Activated CD8-positive, alpha-beta memory T cell treated with anti-CD3 and anti-CD28 coated beads, Interleukin-2, amount 50 U/mL, for 48 hours (primary cell): Measurements from ENCODE around the gene TNFRSF19.
A peak's percentile ranks its signal among the peaks of the same experiment; 100 is the strongest.
"Not testable (repeated sequence)": the region's sequence is repeated elsewhere in the genome, so short reads cannot be mapped to it uniquely, and the experiment has no call there.

Experiments used
- DNase-seq: peaks from one replicate; pipeline ENCODE4 v3.0.0-alpha.2; 2020

TNFRSF19 gene

GRCh38 chr13:23570921-23571315 lies 706 bp downstream of the TNFRSF19 start:
- DNase-seq = no peak

GRCh38 chr13:23571431-23571830 lies 1.2 kb downstream of the TNFRSF19 start:
- no peak for DNase-seq

- DNase-seq = no peak
Measured at GRCh38 chr13:23572836-23573235, 2.6 kb downstream of the TNFRSF19 start.

GRCh38 chr13:23574421-23575145 lies 4.4 kb downstream of the TNFRSF19 start:
- no peak for DNase-seq

GRCh38 chr13:23575632-23576031 lies 5.4 kb downstream of the TNFRSF19 start:
- no peak for DNase-seq

GRCh38 chr13:23578411-23579071 lies 8.3 kb downstream of the TNFRSF19 start:
- DNase-seq = peak; percentile 86

- peak; percentile 98 for DNase-seq
Measured at GRCh38 chr13:23579072-23579895, 9.1 kb downstream of the TNFRSF19 start.

- DNase-seq = no peak
Measured at GRCh38 chr13:23579896-23580683, 9.9 kb downstream of the TNFRSF19 start.

- DNase-seq = no peak
Measured at GRCh38 chr13:23580684-23581060, 10.5 kb downstream of the TNFRSF19 start.

GRCh38 chr13:23583491-23583890 lies 13.3 kb downstream of the TNFRSF19 start:
- DNase-seq = no peak

GRCh38 chr13:23584275-23584674 lies 14.1 kb downstream of the TNFRSF19 start:
- no peak for DNase-seq

GRCh38 chr13:23586336-23586735 lies 16.1 kb downstream of the TNFRSF19 start:
- no peak for DNase-seq

- no peak for DNase-seq
Measured at GRCh38 chr13:23588666-23589065, 18.5 kb downstream of the TNFRSF19 start.

GRCh38 chr13:23592596-23592995 lies 22.4 kb downstream of the TNFRSF19 start:
- DNase-seq = no peak

GRCh38 chr13:23593148-23593547 lies 22.9 kb downstream of the TNFRSF19 start:
- no peak for DNase-seq

GRCh38 chr13:23594290-23594689 lies 24.1 kb downstream of the TNFRSF19 start:
- DNase-seq = not testable (repeated sequence)

GRCh38 chr13:23598369-23598768 lies 28.2 kb downstream of the TNFRSF19 start:
- DNase-seq = no peak

GRCh38 chr13:23599083-23599925 lies 29.1 kb downstream of the TNFRSF19 start:
- DNase-seq = no peak

- DNase-seq = no peak
Measured at GRCh38 chr13:23600100-23600499, 29.9 kb downstream of the TNFRSF19 start.

GRCh38 chr13:23600534-23600933 lies 30.3 kb downstream of the TNFRSF19 start:
- no peak for DNase-seq

- no peak for DNase-seq
Measured at GRCh38 chr13:23605831-23606230, 35.6 kb downstream of the TNFRSF19 start.

- DNase-seq = no peak
Measured at GRCh38 chr13:23608138-23608537, 37.9 kb downstream of the TNFRSF19 start.
